ENCODE results near the gene IGSF3.
"Not testable (repeated sequence)": the region's sequence is repeated elsewhere in the genome, so short reads cannot be mapped to it uniquely, and the experiment has no call there.

The IGSF3 gene

DNA sequence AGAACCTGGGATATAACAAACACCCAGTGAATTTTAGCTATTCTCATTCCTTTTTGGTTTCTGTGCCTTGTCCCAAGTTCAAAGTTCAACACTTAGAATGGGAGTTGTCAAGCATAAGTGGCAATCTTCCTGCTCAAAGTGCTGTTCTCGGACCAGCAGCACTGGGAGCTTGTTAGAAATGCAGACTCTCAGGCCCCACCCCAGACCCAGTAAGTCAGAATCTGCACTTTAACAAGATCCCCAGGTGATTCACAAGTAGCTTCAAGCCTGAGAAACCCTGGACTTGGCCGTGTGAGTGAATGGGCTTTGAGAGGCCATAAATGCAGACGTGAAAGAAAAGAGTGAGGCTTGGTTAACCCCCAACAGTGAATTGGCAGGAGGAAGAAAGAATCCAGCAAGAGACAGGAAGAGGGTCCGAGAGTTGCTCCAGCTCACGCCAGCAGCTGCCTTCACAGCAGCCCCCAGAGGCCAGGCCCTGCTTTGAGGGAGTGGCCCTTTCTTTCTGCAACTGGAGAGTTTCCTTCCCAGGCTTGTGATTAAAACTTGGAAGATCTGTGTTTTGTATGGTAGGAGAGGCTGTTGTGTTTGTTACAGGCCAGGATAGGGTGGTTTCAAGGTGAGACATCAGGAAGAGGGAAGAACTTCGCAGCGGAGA lies 75.5 kb downstream of the IGSF3 start:
- not testable (repeated sequence) for H3K4me3 ChIP-seq; DNase-seq (ENCODE audit: low read depth, low spot score); H3K9ac ChIP-seq (ENCODE audit: insufficient read length); H3K27ac ChIP-seq; H3K9me3 ChIP-seq (ENCODE audit: low read depth, low read length); H3K36me3 ChIP-seq (ENCODE audit: insufficient read depth, low read length)

DNA sequence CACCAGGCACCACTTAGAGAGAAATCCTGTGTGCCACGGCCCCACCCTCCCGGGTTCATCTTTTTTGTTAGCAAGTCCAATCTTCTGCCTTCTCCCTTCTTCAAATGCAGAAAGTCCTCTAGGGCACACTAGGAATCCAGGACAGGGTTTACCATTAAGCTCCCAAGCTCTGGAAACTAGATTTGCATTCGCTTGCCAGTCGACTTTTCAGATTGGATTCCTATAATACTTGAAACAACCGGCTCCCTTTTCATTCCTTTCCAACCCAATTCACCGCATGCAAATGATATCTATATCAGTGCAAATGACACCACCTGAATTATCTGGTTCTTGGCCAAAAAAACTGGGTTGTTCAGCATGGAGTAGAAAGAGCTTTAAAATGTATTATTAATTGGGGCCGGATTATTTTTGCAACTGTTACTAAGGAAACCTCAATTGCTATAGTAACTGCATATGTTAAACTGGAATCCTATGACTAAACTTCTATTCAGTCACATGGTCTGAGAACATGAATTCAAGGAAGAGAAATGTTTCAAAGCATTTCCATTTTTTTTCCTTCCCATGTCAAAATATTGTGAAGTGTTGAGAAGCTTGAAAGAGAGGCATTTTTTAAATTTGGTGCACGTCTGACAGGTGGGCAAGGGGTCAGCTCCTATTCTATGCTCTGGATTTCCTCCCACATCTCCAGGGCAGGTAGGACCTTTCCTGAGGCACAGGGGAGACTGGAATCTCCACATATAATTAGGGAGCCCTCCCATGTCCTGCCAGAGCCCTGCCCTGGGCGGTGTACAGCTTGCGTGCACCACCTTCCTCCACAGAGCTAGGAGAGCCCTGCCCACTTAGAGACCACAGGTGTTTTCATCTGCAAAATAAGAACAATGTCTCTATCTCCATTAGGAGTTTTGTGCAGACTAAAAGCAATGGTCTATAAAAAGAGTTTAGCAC lies 76.3 kb downstream of the IGSF3 start:
- not testable (repeated sequence) for H3K4me3 ChIP-seq; DNase-seq (ENCODE audit: low read depth, low spot score); H3K27ac ChIP-seq; H3K9ac ChIP-seq (ENCODE audit: insufficient read length); H3K36me3 ChIP-seq (ENCODE audit: insufficient read depth, low read length); H3K9me3 ChIP-seq (ENCODE audit: low read depth, low read length)

DNA sequence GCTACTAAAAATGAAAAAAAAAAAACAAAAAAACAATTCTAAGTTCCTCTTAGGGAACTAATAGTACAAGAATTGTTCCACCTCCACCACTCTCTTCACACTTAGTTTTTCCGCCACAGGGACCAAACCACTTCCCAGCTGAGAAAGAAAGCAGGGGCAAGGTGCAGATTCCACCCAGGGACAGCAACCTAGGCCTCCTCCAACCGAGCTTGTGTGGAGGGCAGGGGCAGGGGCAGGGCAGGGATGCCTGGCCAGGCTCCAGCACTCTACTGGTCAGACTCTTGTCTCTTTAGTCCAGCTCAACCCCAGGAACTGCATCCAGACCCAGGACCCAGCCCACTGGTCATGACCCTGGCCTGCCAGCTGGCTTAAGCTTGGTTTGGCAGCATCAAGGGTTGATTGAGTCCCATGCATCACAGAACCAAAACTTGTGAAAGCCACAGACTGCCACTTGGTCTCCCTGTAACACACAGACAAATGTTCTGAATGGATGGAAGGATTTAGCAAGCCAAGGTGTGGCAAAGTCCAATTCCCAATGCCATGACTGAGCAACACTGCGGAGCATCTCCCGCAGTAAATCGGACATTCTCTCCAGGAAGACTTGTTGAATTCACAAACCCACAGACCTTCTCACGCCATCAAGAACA lies 77.1 kb downstream of the IGSF3 start:
- not testable (repeated sequence) for H3K9ac ChIP-seq (ENCODE audit: insufficient read length); H3K36me3 ChIP-seq (ENCODE audit: insufficient read depth, low read length); DNase-seq (ENCODE audit: low read depth, low spot score); H3K4me3 ChIP-seq; H3K9me3 ChIP-seq (ENCODE audit: low read depth, low read length); H3K27ac ChIP-seq

DNA sequence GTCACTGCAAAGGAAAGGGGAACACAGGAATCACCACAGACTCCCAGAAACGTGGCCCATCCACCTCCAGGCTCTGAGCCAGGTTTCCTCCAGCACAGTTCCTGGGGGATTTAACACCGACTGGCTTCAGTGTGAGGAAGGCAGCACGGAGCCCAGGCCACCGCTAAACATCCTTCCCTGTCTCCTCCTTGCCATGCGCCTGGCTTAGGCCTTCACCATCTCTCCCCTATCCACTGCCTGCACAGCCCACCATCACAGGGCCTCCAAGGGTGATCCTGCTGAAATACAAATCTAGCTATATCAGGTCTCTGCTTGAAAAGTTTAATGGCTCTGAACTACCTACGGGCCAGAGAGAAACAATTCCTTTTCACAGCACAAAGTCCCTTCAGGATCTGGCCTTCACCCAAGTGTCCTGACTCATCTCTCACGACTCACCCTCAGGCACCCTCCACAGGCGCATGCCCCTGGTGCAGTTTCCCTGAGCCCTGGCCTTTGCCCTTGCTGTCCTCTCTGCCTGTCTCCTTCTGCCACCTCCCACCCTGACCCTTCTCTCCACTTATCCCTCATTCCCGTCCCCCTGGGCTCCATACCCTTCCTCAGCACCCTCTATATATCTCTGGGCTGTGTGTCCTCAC lies 78.3 kb downstream of the IGSF3 start:
- not testable (repeated sequence) for H3K9ac ChIP-seq (ENCODE audit: insufficient read length); H3K4me3 ChIP-seq; DNase-seq (ENCODE audit: low read depth, low spot score); H3K9me3 ChIP-seq (ENCODE audit: low read depth, low read length); H3K27ac ChIP-seq
- peaks cover 11% of the 10 kb centered on the region for H3K36me3 ChIP-seq (ENCODE audit: insufficient read depth, low read length)

DNA sequence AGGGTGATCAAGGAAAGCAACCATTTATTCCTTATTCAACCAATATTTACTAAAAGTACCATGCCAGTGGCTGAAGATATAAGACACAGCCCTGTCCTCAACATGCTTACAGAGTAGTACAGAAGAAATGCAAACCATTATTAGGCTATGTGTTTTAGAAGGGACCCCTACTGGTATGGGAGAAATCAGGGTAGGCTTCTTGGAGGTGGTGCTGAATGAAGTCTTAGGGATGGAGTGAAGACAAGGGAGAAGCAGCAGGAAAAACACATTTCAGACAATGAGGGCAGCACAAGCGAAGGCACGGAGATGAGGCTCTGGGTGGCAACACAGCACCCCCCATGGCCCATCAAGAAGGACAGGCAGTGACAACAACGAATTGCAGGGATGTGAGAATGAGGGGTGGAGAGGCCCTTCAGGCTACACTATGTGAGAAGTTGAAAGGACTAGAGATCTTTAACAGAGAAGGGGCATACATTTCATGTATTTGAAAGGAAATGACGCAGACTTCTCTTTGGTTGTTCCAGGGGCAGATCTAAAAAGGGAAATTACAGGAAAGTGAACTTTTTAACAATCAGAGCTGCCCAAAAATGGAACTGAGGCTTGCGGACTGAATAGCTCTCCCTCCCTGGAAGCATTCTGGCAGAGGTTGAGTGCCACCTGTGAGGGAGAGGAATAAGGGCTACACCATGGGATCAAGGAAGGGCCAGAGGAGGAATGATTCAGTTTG lies 79.9 kb downstream of the IGSF3 start:
- no peak overlapping the region for H3K4me3 ChIP-seq
- no peaks in the 10 kb centered on the region for H3K9me3 ChIP-seq (ENCODE audit: low read depth, low read length)
- peaks cover 17% of the 10 kb centered on the region for H3K36me3 ChIP-seq (ENCODE audit: insufficient read depth, low read length)
- H3K27ac ChIP-seq, result no peak overlapping the region
- TF ChIP-seq POLR2AphosphoS5 (IDR thresholded peaks at IDR 0.05; ENCODE audit: borderline replicate concordance, low read depth, low read length) (no peak), EZH2 (IDR thresholded peaks at IDR 0.05) (no peak), FOXP2 (optimal IDR thresholded peaks at IDR 0.05; ENCODE audit: control extremely low read depth, extremely low read length, insufficient read depth) (no peak)
- no peak for DNase-seq (ENCODE audit: low read depth, low spot score)
- no peak overlapping the region for H3K9ac ChIP-seq (ENCODE audit: insufficient read length)

DNA sequence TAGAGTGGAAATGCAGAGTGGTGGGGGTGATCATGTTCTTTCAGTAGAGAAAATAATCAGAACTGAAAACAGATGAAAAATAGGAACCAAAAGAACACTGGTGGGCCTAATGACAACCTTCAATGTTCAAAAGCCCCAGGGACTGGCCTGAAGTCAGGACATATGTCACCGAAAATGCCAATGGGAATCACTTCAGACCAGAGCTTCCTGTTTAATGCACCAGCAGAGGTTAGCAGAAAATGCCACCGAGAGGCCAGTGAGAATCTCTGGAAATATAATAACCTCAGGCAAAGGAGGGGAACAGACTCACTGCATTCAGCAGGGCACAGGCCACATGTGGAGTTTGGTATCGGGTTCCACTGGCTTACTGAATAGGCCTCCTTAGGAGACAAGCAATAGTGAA lies 80.8 kb downstream of the IGSF3 start:
- TF ChIP-seq POLR2AphosphoS5 (IDR thresholded peaks at IDR 0.05; ENCODE audit: borderline replicate concordance, low read depth, low read length) (no peak), EZH2 (IDR thresholded peaks at IDR 0.05) (no peak), FOXP2 (optimal IDR thresholded peaks at IDR 0.05; ENCODE audit: control extremely low read depth, extremely low read length, insufficient read depth) (no peak)
- Histone ChIP-seq H3K36me3 (ENCODE audit: insufficient read depth, low read length) (peaks cover 17% of the 10 kb centered on the region), H3K27ac (peak overlapping the region; percentile 48), H3K9ac (ENCODE audit: insufficient read length) (no peak overlapping the region), H3K9me3 (ENCODE audit: low read depth, low read length) (no peaks in the 10 kb centered on the region), H3K4me3 (no peak overlapping the region)
- DNase-seq (ENCODE audit: low read depth, low spot score), result no peak

DNA sequence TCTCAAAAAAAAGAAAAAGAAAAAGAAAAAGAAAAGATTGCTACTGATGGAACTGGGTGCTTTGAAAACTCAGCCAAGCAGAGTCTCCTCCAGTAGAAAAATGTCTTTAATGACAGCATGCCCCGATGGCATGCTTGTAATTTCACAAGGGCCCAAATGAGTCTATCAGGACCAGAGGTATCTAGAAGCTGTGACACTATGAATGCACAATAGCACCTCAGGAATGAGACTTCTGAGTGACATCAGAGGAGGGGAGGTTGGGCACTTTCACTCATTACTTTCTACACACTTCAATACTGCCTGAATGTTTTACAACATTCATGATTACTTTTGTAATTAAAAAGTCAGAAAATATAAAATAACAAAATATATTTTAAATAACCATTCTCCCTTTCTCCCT lies 81.6 kb downstream of the IGSF3 start:
- Histone ChIP-seq H3K4me3 (no peak overlapping the region), H3K27ac (no peak overlapping the region), H3K9me3 (ENCODE audit: low read depth, low read length) (no peaks in the 10 kb centered on the region), H3K36me3 (ENCODE audit: insufficient read depth, low read length) (peaks cover 17% of the 10 kb centered on the region), H3K9ac (ENCODE audit: insufficient read length) (no peak overlapping the region)
- DNase-seq (ENCODE audit: low read depth, low spot score), result no peak
- no peak for TF ChIP-seq EZH2 (IDR thresholded peaks at IDR 0.05)
- no peak for TF ChIP-seq FOXP2 (optimal IDR thresholded peaks at IDR 0.05; ENCODE audit: control extremely low read depth, extremely low read length, insufficient read depth)
- TF ChIP-seq POLR2AphosphoS5 (IDR thresholded peaks at IDR 0.05; ENCODE audit: borderline replicate concordance, low read depth, low read length), result no peak

DNA sequence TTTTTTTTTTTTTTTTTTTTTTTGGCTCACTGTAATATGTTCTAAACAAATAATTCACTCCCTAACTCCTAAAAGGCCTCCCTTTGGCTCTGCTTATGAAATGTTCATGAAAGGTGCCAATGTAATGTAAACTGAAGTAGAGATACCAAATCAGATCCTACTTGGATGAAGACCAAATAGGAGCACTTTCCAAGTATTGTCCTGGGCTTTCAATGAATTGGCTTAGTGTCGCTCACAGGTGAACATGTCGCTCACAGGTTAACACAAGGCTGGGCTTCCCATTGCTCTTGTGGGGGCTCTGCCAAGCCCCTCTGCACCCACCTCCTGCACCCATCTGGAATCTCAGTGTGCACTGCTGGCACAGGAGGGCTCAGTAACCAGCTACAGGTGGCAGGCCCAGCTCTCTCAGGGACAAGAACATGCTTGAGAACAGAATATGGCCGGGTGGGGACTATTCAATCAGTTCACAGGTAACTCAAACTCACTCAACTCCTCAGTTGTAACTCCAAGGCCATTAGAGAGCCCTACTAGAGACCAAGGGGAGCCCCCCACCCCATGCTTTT lies 86.1 kb downstream of the IGSF3 start:
- TF ChIP-seq FOXP2 (optimal IDR thresholded peaks at IDR 0.05; ENCODE audit: control extremely low read depth, extremely low read length, insufficient read depth) (no peak), POLR2AphosphoS5 (IDR thresholded peaks at IDR 0.05; ENCODE audit: borderline replicate concordance, low read depth, low read length) (no peak), EZH2 (IDR thresholded peaks at IDR 0.05) (no peak)
- peaks cover 30% of the 10 kb centered on the region for H3K36me3 ChIP-seq (ENCODE audit: insufficient read depth, low read length)
- no peaks in the 10 kb centered on the region for H3K9me3 ChIP-seq (ENCODE audit: low read depth, low read length)
- no peak overlapping the region for H3K27ac ChIP-seq
- no peak overlapping the region for H3K4me3 ChIP-seq
- no peak overlapping the region for H3K9ac ChIP-seq (ENCODE audit: insufficient read length)
- no peak for DNase-seq (ENCODE audit: low read depth, low spot score)
